PFSK-1 (cell line): ENCODE results near the gene XYLT1.

Source experiments
- FOXP2 ChIP-seq: optimal IDR thresholded peaks from 2 replicates; pipeline ENCODE3; 2011; ENCODE audit warnings: borderline replicate concordance, control low read depth, inconsistent platforms; ENCODE audit not compliant: insufficient read depth; ENCODE audit errors: extremely low read length, extremely low read depth
- POLR2AphosphoS5 ChIP-seq: IDR thresholded peaks from 2 replicates; pipeline ENCODE4 v1.6.1; 2012; ENCODE audit warnings: low read depth, mild to moderate bottlenecking, control low read depth, low read length, moderate library complexity
- REST ChIP-seq, 2 experiments: IDR thresholded peaks; 2 replicates each; pipeline versions ENCODE4 v1.6.1 to v1.8.0; 2011 to 2012; ENCODE audit warnings: low read depth in 2 of 2, low read length in 2 of 2, control low read depth in 1 of 2, inconsistent platforms in 1 of 2, mild to moderate bottlenecking in 1 of 2, moderate library complexity in 1 of 2; ENCODE audit not compliant: insufficient read depth in 1 of 2
- SIN3A ChIP-seq: IDR thresholded peaks from 2 replicates; pipeline ENCODE4 v1.6.1; 2012; ENCODE audit warnings: mild to moderate bottlenecking, low read length, moderate library complexity, borderline replicate concordance; ENCODE audit not compliant: insufficient read depth
- TAF1 ChIP-seq: IDR thresholded peaks from 2 replicates; pipeline ENCODE4 v1.6.1; 2012; ENCODE audit warnings: low read length, control low read depth, borderline replicate concordance; ENCODE audit not compliant: insufficient read depth

XYLT1 gene

GRCh38 chr16:17291289-17291688 is 179.5 kb downstream of the XYLT1 start:
- TF ChIP-seq POLR2AphosphoS5 (no peak), FOXP2 (no peak), REST (IDR thresholded peaks at IDR 0.05; ENCODE audit: insufficient read depth in 1 of 2, low read depth in 2 of 2, low read length in 2 of 2) (no peak), TAF1 (no peak), SIN3A (no peak)

GRCh38 chr16:17289674-17290635 is 180.8 kb downstream of the XYLT1 start:
- TF ChIP-seq FOXP2, result no peak
- TF ChIP-seq REST (IDR thresholded peaks at IDR 0.05; ENCODE audit: insufficient read depth in 1 of 2, low read depth in 2 of 2, low read length in 2 of 2), result no peak
- TF ChIP-seq POLR2AphosphoS5, result no peak
- TF ChIP-seq TAF1, result no peak
- TF ChIP-seq SIN3A, result no peak

GRCh38 chr16:17289050-17289449 is 181.7 kb downstream of the XYLT1 start:
- TF ChIP-seq SIN3A (no peak), POLR2AphosphoS5 (no peak), REST (IDR thresholded peaks at IDR 0.05; ENCODE audit: insufficient read depth in 1 of 2, low read depth in 2 of 2, low read length in 2 of 2) (no peak), TAF1 (no peak), FOXP2 (no peak)

GRCh38 chr16:17287166-17287800 is 183.5 kb downstream of the XYLT1 start:
- TF ChIP-seq REST (IDR thresholded peaks at IDR 0.05; ENCODE audit: insufficient read depth in 1 of 2, low read depth in 2 of 2, low read length in 2 of 2), result no peak
- no peak for TF ChIP-seq SIN3A
- no peak for TF ChIP-seq TAF1
- no peak for TF ChIP-seq FOXP2
- TF ChIP-seq POLR2AphosphoS5, result no peak
